ENCODE data around the gene TPRN. TPM values are rescaled to one million over a fixed set of nuclear protein-coding genes. Genes with fewer than 3 reads are reported as not detected.
"Not testable (repeated sequence)": the region's sequence is repeated elsewhere in the genome, so short reads cannot be mapped to it uniquely, and the experiment has no call there.

Gene TPRN
- total RNA-seq, 2 experiments from 2014 or later: 5.7 to 6.6 TPM

GRCh38 chr9:137244486-137245449 is 44.2 kb upstream of the TPRN start:
- no peak overlapping the region for H3K4me3 Mint-ChIP-seq
- ATAC-seq: no peak
- no peaks in the 10 kb centered on the region for H3K9me3 Mint-ChIP-seq
- CTCF ChIA-PET: interaction anchor here (1.0 to 1.7 kb wide), 2 partner anchors 8 to 177 kb away, joined by 3 to 6 read pairs; no protein-coding TSS in a partner anchor
- no peak overlapping the region for H3K27ac Mint-ChIP-seq
- H3K36me3 Mint-ChIP-seq (ENCODE audit: low read depth): peaks cover 25% of the 10 kb centered on the region
- no peak for DNase-seq
- POLR2A ChIA-PET: interaction anchor here (1.1 to 7.6 kb wide), 3 partner anchors 9 to 115 kb away, joined by 3 to 113 read pairs (median 3); partner anchors contain the start of genes NELFB and STPG3
- intact Hi-C loops (cut with micrococcal nuclease): no loop called here
- TF ChIP-seq CTCF (IDR thresholded peaks at IDR 0.05): no peak
- peaks cover 21% of the 10 kb centered on the region for H3K4me1 Mint-ChIP-seq (ENCODE audit: low read depth)
- no peaks in the 10 kb centered on the region for H3K27me3 Mint-ChIP-seq

- Mint-ChIP-seq H3K4me1 (ENCODE audit: low read depth) (peaks cover 25% of the 10 kb centered on the region), H3K4me3 (peak overlapping the region; percentile 27), H3K27ac (no peak overlapping the region), H3K27me3 (no peaks in the 10 kb centered on the region), H3K36me3 (ENCODE audit: low read depth) (peaks cover 27% of the 10 kb centered on the region), H3K9me3 (no peaks in the 10 kb centered on the region)
- no peak for ATAC-seq
- ChIA-PET CTCF (interaction anchor here (1.7 kb wide), 1 partner anchor 7 kb away, joined by 6 read pairs; no protein-coding TSS in a partner anchor), POLR2A (interaction anchor here (1.2 to 7.6 kb wide), 2 partner anchors 10 to 114 kb away, joined by 3 to 113 read pairs; partner anchors contain the start of genes NELFB and STPG3)
- no peak for TF ChIP-seq CTCF (IDR thresholded peaks at IDR 0.05)
- DNase-seq: no peak
- intact Hi-C loops (cut with micrococcal nuclease): no loop called here
Observed at GRCh38 chr9:137243626-137244485, 43.3 kb upstream of the TPRN start.

- peaks cover 27% of the 10 kb centered on the region for H3K36me3 Mint-ChIP-seq (ENCODE audit: low read depth)
- CTCF ChIA-PET; H3K27me3 Mint-ChIP-seq; DNase-seq; H3K27ac Mint-ChIP-seq; H3K9me3 Mint-ChIP-seq; intact Hi-C loops (cut with micrococcal nuclease); ATAC-seq: not testable (repeated sequence)
- peaks cover 27% of the 10 kb centered on the region for H3K4me1 Mint-ChIP-seq (ENCODE audit: low read depth)
- POLR2A ChIA-PET: interaction anchor here (1.2 to 7.6 kb wide), 3 partner anchors 11 to 34 kb away, joined by 3 to 113 read pairs (median 7); partner anchors contain the start of genes NELFB, STPG3 and TOR4A
- H3K4me3 Mint-ChIP-seq: peak overlapping the region; percentile 27
Observed at GRCh38 chr9:137243266-137243625, 42.7 kb upstream of the TPRN start.

GRCh38 chr9:137242269-137243203 is 42.0 kb upstream of the TPRN start:
- H3K27ac Mint-ChIP-seq: peak overlapping the region; percentile 66
- TF ChIP-seq CTCF (IDR thresholded peaks at IDR 0.05): no peak
- ATAC-seq: no peak
- ChIA-PET CTCF (interaction anchor here (3.1 kb wide), 1 partner anchor 12 kb away, joined by 11 read pairs; the partner anchor contains the start of gene NELFB), POLR2A (interaction anchor here (0.5 to 7.6 kb wide), 12 partner anchors 12 to 385 kb away, joined by 3 to 113 read pairs (median 3); partner anchors contain the start of genes CYSRT1, NDOR1, NELFB and RNF208)
- H3K9me3 Mint-ChIP-seq: no peaks in the 10 kb centered on the region
- peaks cover 27% of the 10 kb centered on the region for H3K36me3 Mint-ChIP-seq (ENCODE audit: low read depth)
- peak overlapping the region; percentile 80 for H3K4me3 Mint-ChIP-seq
- intact Hi-C loops (cut with micrococcal nuclease): no loop called here
- peaks cover 28% of the 10 kb centered on the region for H3K4me1 Mint-ChIP-seq (ENCODE audit: low read depth)
- no peak for DNase-seq
- H3K27me3 Mint-ChIP-seq: no peaks in the 10 kb centered on the region
